HUES6 (cell line): Measurements from ENCODE around the gene TLR4.

Experiments used
- H3K27ac ChIP-seq: 2 replicates; pipeline ENCODE4 v1.7.0; 2013; ENCODE audit warnings: low read depth, mild to moderate bottlenecking, low read length, inconsistent platforms
- H3K27me3 ChIP-seq: 2 replicates; pipeline ENCODE4 v1.6.1; 2013; ENCODE audit warnings: low read length; ENCODE audit not compliant: control insufficient read depth, insufficient read depth
- H3K36me3 ChIP-seq: 2 replicates; pipeline ENCODE4 v1.6.1; 2013; ENCODE audit warnings: low read length; ENCODE audit not compliant: control insufficient read depth, insufficient read depth
- H3K4me1 ChIP-seq: 2 replicates; pipeline ENCODE4 v1.6.1; 2013; ENCODE audit warnings: low read length; ENCODE audit not compliant: control insufficient read depth, insufficient read depth
- H3K4me3 ChIP-seq: 2 replicates; pipeline ENCODE4 v1.5.1; 2013; ENCODE audit warnings: low read depth, low read length
- H3K9ac ChIP-seq: one replicate; pipeline ENCODE4 v1.6.1; 2013; ENCODE audit warnings: mild to moderate bottlenecking, low read length
- H3K9me3 ChIP-seq: 2 replicates; pipeline ENCODE4 v1.6.1; 2013; ENCODE audit warnings: low read depth, low read length; ENCODE audit not compliant: control insufficient read depth, insufficient read depth

TLR4 gene

DNA sequence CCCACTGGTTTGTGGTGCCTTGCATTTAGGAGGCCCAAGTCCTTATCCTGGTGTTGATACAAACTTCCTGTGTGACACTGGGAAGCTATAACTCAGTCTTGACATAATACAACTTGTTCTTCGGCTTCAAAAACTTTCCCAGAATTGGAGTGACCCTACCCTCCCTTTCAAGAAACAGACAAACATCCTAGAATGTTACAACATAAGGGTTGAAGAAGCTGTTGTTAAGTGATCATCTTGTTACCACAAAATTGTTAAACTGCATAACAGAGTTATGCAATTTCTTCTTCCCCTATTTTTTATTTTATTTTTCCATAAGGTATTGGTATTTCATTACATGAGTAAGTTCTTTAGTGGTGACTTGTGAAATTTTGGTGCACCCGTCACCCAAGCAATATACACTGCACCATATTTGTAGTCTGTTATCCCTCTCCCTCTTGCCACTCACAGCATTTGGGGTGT is 21.3 kb downstream of the TLR4 start:
- Histone ChIP-seq H3K9me3 (no peaks in the 10 kb centered on the region), H3K36me3 (no peaks in the 10 kb centered on the region), H3K27me3 (no peaks in the 10 kb centered on the region), H3K4me3 (no peak overlapping the region), H3K4me1 (peaks cover 10% of the 10 kb centered on the region; the same call in 1 of the 2 replicates), H3K27ac (no peak overlapping the region), H3K9ac (no peak overlapping the region)

DNA sequence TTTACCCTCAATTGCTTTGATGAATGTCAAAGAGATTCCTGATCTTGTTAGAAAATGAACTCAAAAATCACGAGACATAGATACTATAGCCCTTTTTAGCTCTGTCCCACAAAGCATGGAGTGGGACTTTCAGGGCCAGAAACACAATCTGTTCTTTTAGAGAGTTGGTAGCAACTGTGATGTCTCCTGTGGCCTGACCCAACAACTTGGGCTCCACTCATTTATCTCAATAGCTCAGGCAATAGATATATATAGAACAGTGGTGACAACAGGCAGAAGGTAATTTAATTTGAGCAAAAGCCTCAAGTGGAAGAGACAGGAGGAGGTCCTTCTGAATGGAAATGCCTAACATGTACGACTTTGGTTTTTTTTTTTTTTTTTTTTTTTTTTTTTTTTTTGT is 25.2 kb downstream of the TLR4 start:
- H3K9me3 ChIP-seq, result no peaks in the 10 kb centered on the region
- no peak overlapping the region for H3K27ac ChIP-seq
- H3K9ac ChIP-seq, result no peak overlapping the region
- no peak overlapping the region for H3K4me3 ChIP-seq
- H3K36me3 ChIP-seq, result no peaks in the 10 kb centered on the region
- no peaks in the 10 kb centered on the region; the same call in 1 of the 2 replicates for H3K27me3 ChIP-seq
- peaks cover 4% of the 10 kb centered on the region; the same call in 1 of the 2 replicates for H3K4me1 ChIP-seq

GRCh38 chr9:117732494-117732893 is 28.3 kb downstream of the TLR4 start:
- H3K4me1 ChIP-seq, result no peaks in the 10 kb centered on the region; the same call in 1 of the 2 replicates
- no peaks in the 10 kb centered on the region; the same call in 1 of the 2 replicates for H3K27me3 ChIP-seq
- H3K27ac ChIP-seq, result no peak overlapping the region
- no peak overlapping the region for H3K4me3 ChIP-seq
- no peak overlapping the region for H3K9ac ChIP-seq
- H3K9me3 ChIP-seq, result no peaks in the 10 kb centered on the region
- H3K36me3 ChIP-seq, result no peaks in the 10 kb centered on the region

- Histone ChIP-seq H3K27me3 (no peaks in the 10 kb centered on the region; the same call in 1 of the 2 replicates), H3K9ac (no peak overlapping the region)
Observed at GRCh38 chr9:117733465-117733864, 29.3 kb downstream of the TLR4 start.

DNA sequence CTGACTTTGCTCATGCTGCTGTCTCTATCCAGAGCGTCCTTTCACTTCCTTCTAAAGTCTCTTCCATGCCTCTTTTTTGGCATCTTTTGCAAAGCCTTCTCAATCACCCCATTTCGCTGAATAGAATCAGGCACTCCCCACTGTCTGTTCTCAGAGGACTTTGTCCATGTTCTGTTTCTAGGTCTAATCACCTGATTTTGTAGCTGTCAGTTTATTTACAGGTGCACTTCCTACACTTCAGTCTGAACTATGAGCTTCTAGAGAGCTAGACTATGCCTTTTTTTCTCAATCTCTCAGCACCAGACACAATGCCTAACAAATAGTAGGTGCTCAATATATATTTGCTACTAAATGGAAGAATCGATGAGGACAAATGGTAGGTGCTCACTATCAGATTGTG is 29.9 kb downstream of the TLR4 start:
- Histone ChIP-seq H3K27me3 (no peaks in the 10 kb centered on the region; the same call in 1 of the 2 replicates), H3K4me3 (no peak overlapping the region), H3K27ac (no peak overlapping the region), H3K4me1 (peaks cover 2% of the 10 kb centered on the region; the same call in 1 of the 2 replicates), H3K36me3 (no peaks in the 10 kb centered on the region), H3K9me3 (no peaks in the 10 kb centered on the region), H3K9ac (no peak overlapping the region)

More at GRCh38 chr9:117733465-117733864, 29.3 kb downstream of the TLR4 start:
- Histone ChIP-seq H3K27ac (no peak overlapping the region), H3K36me3 (no peaks in the 10 kb centered on the region), H3K4me3 (no peak overlapping the region), H3K4me1 (peaks cover 2% of the 10 kb centered on the region; the same call in 1 of the 2 replicates), H3K9me3 (no peaks in the 10 kb centered on the region)

GRCh38 chr9:117734523-117735314 is 30.5 kb downstream of the TLR4 start:
- Histone ChIP-seq H3K9me3 (no peaks in the 10 kb centered on the region), H3K36me3 (no peaks in the 10 kb centered on the region), H3K4me3 (no peak overlapping the region), H3K27ac (no peak overlapping the region), H3K9ac (no peak overlapping the region), H3K4me1 (peaks cover 2% of the 10 kb centered on the region; the same call in 1 of the 2 replicates), H3K27me3 (no peaks in the 10 kb centered on the region; the same call in 1 of the 2 replicates)

GRCh38 chr9:117737721-117738226 is 33.6 kb downstream of the TLR4 start:
- Histone ChIP-seq H3K36me3 (no peaks in the 10 kb centered on the region), H3K4me3 (no peak overlapping the region), H3K27ac (no peak overlapping the region), H3K27me3 (no peaks in the 10 kb centered on the region; the same call in 1 of the 2 replicates), H3K4me1 (peaks cover 2% of the 10 kb centered on the region; the same call in 1 of the 2 replicates), H3K9me3 (no peaks in the 10 kb centered on the region), H3K9ac (no peak overlapping the region)

GRCh38 chr9:117739206-117739605 is 35.0 kb downstream of the TLR4 start:
- no peaks in the 10 kb centered on the region for H3K9me3 ChIP-seq
- H3K9ac ChIP-seq, result no peak overlapping the region
- H3K4me3 ChIP-seq, result no peak overlapping the region
- peaks cover 6% of the 10 kb centered on the region for H3K27me3 ChIP-seq
- H3K4me1 ChIP-seq, result peaks cover 2% of the 10 kb centered on the region; the same call in 1 of the 2 replicates
- H3K27ac ChIP-seq, result no peak overlapping the region
- H3K36me3 ChIP-seq, result no peaks in the 10 kb centered on the region

- Histone ChIP-seq H3K36me3 (no peaks in the 10 kb centered on the region), H3K9ac (no peak overlapping the region), H3K9me3 (no peaks in the 10 kb centered on the region), H3K4me1 (peaks cover 2% of the 10 kb centered on the region; the same call in 1 of the 2 replicates), H3K4me3 (no peak overlapping the region), H3K27ac (no peak overlapping the region), H3K27me3 (peaks cover 12% of the 10 kb centered on the region)
Observed at GRCh38 chr9:117739624-117740347, 35.6 kb downstream of the TLR4 start.

DNA sequence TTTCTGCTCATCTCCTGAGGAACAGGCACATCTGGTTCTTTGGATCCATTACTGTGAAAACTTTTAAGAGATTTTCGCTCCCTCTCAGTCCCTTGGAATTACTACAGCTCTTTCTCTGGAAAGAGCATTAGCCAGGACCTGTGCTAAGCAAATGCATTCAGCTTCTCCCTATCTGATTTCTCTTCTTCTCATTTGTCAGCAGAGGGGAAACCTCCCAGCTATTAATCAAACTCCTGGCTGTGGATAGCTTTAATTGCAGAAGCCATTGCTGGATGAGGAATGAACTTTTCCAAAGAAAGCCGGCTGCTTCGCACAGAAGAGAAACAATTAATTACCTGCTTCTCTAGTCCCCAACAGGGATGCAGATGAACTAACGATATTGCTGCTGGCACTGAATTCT is 37.9 kb downstream of the TLR4 start:
- H3K9me3 ChIP-seq, result peaks cover 6% of the 10 kb centered on the region
- no peaks in the 10 kb centered on the region for H3K36me3 ChIP-seq
- no peak overlapping the region for H3K9ac ChIP-seq
- H3K4me1 ChIP-seq, result peaks cover 2% of the 10 kb centered on the region; the same call in 1 of the 2 replicates
- peaks cover 22% of the 10 kb centered on the region for H3K27me3 ChIP-seq
- no peak overlapping the region for H3K27ac ChIP-seq
- H3K4me3 ChIP-seq, result no peak overlapping the region
